Fibroblast of skin of left quadriceps (primary cell): ENCODE measurements around the gene ANP32B.
"Not testable (repeated sequence)": the region's sequence is repeated elsewhere in the genome, so short reads cannot be mapped to it uniquely, and the experiment has no call there.

Experiments used
- DNase-seq, 2 experiments: peaks; one replicate each; pipeline ENCODE4 v3.0.0-alpha.2; 2013; ENCODE audit warnings: low read depth in 2 of 2

The ANP32B gene

DNA sequence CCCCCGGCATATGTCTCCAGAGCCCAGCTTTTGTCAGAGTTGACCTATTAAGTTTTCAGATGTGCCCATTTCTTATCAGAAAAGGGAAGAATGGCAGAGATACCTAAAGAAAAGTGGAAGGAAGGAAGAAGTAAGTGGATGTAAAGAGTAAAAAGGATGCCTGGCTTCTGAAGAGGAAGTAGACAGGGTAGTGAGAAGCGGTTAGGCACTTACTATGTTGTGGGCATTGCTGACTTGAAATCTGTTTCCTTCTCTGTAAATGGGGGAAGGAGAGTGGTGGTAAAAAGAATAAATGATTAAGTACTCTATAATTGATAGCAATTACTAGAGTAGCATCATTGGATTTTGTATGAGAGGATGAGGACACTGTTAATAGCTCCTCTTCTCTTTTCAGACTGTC lies 9.9 kb downstream of the ANP32B start:
- DNase-seq = no peak

DNA sequence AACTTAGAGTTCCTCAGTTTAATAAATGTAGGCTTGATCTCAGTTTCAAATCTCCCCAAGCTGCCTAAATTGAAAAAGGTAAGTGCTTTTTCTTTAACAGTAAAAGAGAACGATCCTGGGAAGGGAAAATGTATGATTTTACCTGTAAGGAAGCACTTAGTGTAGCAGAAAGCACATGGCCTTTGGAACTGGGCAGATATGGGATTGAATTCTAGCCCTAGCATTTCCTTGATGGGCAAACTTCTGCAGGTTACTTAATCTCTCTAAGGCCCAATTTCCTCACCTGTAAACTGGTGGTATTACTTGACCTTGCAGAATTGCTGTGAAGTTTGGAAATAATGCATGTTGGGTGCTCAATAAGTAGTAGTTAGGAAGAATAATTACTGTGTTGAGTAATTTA lies 11.6 kb downstream of the ANP32B start:
- no peak for DNase-seq

DNA sequence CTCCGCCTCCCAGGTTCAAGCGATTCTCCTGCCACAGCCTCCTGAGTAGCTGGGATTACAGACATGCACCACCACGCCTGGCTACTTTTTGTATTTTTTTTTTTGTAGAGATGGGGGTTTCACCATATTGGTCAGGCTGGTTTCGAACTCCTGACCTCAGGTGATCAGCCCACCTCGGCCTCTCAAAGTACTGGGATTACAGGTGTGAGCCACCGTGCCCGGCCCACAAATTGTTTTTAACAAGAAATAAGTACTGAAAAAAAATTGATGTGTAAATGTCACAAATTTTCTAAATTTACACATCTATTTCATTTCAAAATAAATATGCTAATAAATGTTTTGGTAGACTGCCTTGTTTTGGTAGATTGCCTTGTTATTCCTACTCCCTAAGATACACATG lies 13.5 kb downstream of the ANP32B start:
- DNase-seq = not testable (repeated sequence)

GRCh38 chr9:97997330-97998276 lies 14.5 kb downstream of the ANP32B start:
- no peak for DNase-seq

DNA sequence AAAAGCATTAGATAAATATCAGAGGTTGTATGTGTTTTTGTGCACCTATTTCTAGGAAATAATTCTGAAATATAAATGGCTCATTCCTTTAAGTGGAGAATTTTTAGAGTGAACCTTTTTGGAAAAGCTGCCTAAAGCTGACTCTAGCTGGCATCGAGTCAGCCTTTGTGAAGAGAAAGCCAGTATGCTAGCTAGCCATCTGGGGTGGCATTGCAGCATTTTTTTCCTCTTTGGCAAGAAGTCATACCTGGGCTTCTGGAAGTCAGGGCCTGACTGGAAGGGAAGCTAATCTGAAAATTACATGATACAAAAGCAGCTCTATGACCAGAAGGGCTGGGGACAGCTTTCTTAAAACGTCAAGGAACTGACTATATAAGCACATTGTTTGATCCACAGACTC lies 19.7 kb downstream of the ANP32B start:
- DNase-seq = no peak

DNA sequence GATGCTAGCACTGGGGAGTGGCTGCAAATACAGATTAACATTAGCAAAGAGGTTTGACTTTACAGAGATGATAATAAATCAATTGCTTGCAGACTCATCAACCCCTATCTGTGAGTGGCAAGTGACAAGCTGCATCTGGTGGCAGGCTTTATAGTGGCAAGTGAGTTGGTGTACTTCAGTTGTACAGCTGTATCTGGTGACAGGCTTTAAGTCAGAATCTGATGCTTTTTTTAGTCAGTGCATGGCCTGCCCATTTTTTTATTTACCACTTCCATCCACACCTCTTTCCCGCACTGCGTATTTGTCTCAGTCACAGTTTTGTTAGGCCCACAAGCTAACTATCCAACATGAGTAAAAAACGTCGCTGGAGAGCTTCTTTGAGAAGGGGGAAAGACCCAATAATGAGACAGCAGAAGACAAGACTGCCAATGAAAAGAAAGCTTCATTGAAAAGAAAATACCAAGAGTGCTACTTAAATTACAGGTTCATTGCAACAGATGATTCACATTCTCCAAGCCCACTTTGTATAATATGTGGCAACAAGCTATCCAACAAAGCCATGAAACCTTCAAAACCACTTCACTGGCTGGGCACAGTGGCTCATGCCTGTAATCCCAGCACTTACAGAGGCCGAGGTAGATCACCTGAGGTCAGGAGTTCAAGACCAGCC lies 23.1 kb downstream of the ANP32B start:
- DNase-seq = no peak

GRCh38 chr9:98007251-98007928 lies 24.2 kb downstream of the ANP32B start:
- DNase-seq = no peak

GRCh38 chr9:98008764-98009163 lies 25.6 kb downstream of the ANP32B start:
- DNase-seq = no peak

GRCh38 chr9:98009437-98009836 lies 26.3 kb downstream of the ANP32B start:
- no peak for DNase-seq

- no peak for DNase-seq
Observed at GRCh38 chr9:98009936-98010335, 26.8 kb downstream of the ANP32B start.

DNA sequence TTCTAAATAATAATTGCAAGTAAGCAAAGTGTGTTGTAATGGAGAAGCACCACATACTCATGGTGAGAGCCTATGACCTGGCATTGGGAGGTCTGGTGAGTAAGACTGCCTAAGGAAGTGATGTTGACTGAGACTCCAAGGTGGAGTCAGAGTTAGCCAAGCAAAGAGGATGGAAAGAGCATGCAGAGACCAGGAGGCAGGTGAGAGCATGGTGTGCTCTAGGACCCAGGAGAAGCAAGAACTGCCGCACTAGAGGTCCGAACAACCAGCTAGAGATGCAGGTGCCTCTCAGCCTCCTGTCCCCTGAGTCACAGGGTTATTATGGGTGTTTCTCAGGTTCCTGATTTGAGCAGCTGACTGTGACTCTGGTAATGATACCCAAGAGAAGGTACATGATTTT lies 27.3 kb downstream of the ANP32B start:
- DNase-seq = no peak

DNA sequence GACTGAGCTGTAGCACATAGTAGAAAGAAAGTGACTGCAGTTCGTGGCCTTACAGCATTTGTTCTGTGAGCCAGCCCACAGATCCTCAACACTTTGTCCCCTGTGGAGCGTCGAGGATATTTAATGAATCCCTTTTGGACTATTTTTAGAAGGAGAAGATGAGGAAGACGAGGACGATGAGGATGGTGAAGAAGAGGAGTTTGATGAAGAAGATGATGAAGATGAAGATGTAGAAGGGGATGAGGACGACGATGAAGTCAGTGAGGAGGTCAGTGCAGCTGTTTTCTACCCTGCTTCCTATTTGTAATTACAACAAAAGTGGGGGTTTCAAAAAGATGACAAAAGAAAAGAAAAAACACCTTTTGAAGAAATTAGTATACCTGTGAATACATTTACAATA lies 28.0 kb downstream of the ANP32B start:
- DNase-seq = no peak

- DNase-seq = no peak
Observed at GRCh38 chr9:98016137-98016680, 33.1 kb downstream of the ANP32B start.

DNA sequence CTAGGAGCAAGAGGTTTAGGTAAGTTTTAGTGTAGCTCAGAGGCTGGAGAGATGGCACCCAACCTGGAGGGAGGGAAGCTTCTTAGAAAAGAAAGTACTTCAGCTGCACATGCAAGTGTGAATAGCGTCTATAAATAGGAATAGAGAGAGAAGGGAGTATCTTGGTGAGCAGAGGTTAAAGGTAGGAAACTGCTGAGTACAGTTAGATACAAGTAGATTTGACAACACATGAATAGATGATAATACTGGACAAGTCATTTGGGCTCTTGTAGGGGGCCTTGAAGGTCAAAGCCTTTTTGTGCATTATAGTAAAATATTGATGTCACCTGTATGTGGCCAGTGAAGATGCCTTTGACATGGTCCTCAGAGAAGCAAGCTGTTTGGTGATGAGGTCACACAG lies 34.2 kb downstream of the ANP32B start:
- no peak for DNase-seq

DNA sequence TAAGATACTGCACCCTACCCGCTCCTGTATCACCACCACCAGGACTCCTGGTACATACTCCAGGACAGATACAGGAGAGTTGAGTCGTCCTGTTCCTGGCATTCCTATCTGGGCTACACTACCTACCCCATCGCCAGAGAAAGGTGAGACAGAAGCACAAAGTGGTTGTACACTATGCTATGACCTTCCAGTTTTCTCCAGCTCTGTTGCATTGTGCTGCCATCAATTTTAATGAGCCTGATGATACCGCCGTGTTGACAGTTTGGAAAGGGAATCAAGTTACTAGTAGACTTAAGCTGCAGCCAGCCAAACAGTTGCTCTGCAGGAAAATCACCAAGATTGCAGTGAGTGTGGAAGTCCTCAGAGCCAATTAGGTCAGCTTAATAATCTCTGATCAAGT lies 35.2 kb downstream of the ANP32B start:
- DNase-seq = no peak

DNA sequence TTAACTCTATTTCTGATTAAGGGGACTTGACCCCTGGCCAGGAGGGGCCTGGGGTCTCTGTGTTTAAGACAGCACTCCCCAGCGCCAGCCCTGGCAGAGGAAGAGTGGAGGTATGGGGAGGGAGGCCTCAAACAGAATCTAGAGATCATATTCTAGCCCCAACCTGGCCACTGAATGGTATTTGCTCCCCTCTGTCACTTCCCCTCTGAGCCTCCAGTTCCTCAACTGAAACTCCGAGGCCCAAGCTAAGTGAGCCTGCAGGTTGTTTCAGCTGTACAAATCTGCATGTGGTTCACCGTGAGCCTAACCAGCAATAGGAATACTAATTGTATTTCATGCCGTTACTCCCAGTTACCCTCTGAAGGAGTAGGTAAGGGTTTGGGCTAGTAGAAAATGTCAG lies 36.0 kb downstream of the ANP32B start:
- DNase-seq = no peak

DNA sequence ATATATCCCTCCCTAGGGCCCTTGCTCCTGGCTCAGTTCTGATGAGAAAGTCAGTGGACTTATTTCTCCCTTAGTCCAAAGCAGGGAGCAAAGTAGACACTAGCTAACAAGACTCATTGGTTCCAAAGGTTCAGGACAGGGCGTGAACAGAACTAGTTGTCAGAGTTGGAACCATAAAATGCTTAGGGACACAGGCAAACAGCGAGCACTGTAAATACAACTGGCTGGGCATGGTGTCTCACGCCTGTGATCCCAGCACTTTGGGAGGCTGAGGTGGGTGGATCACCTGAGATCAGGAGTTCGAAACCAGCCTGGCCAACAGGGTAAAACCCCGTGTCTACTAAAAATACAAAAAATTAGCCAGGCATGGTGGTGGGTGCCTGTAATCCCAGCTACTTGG lies 36.7 kb downstream of the ANP32B start:
- not testable (repeated sequence) for DNase-seq

DNA sequence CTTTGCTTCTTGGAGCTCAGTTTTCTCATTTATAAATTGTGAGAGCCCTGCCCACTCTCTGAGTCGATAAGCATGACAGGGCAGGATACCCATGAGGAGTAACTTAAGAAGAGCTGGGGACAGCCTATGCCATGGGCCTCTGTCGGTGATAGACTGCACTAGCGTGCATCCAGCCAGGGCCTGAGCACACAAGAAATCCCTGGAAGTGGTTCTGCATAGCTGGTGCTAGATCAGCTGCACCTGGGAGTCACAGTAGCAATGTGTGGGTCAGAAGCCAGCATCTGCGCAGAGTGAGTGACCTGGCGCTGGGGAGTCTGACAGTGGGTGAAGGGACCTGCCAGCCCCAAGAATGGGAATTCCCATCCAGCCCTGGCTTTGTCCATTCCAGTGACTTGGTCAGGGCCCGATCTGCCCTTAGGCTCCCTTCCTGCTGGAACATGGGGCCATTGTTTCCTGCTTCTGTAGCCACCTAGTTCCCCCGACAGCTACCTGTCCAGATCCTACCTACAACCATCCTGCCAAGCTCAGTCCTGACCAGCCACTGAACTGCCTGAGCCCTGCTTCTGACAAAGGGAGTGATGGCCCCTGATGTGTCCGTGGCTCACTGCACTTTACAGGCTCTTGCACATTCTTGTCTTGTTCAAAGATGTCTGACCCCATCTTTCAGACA lies 37.5 kb downstream of the ANP32B start:
- DNase-seq = no peak

- no peak for DNase-seq
Observed at GRCh38 chr9:98021306-98022040, 38.3 kb downstream of the ANP32B start.

DNA sequence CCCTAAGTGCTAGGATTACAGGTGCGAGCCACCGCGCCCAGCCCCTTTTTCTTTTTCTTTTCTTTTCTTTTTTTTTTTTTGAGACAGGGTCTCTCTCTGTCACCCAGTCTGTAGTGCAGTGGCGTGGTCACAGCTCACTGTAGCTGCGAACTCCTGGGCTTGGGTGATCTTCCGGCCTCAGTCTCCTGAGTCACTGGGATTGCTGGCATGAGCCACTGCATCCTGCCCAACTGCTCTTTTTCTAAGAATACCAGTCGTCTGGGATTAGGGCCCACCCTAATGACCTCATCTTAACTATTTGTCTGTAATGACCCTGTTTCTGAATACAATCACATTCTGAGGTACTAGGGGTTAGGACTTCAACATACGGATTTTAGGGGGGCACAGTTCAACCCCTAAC lies 39.3 kb downstream of the ANP32B start:
- no peak for DNase-seq

DNA sequence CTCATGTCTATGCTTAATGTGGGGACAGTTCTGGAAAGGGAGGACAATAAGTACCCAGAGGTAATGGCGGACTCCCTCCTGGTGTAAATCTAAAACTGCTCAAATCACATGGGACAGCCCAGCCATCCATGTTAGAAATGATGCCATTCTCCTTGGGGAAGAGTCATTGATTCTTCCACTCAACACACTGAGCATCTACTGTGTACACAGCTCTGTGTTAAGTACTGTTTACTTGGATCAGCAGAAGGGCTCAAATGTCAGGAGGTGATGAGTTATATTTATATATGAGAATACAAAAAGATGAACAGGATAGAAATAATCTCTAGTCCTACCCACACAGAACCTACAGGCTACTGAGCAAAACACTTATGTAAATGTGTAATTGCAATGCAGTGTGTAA lies 41.6 kb downstream of the ANP32B start:
- DNase-seq = no peak
